HG03159 (cell line): ENCODE measurements around the gene BAG3.
"Not testable (repeated sequence)": the region's sequence is repeated elsewhere in the genome, so short reads cannot be mapped to it uniquely, and the experiment has no call there.

Source experiments
- ATAC-seq: cut with Tn5 transposase; IDR thresholded peaks from one replicate; pipeline ENCODE4 v1.9.1; 2021; ENCODE audit warnings: mild to moderate bottlenecking, moderate library complexity; ENCODE audit not compliant: unreplicated experiment

Gene BAG3

GRCh38 chr10:119650692-119651513 lies at the start of gene BAG3:
BAG3 (plus strand) TSS chr10:119651380; CDS start chr10:119651676, 296 bp downstream.
- peak; percentile 70 for ATAC-seq

GRCh38 chr10:119602241-119603095 lies 48.7 kb upstream of the BAG3 start:
- no peak for ATAC-seq

- ATAC-seq, result no peak
Measured at GRCh38 chr10:119604468-119604867, 46.7 kb upstream of the BAG3 start.

- ATAC-seq, result no peak
Measured at GRCh38 chr10:119608316-119609155, 42.6 kb upstream of the BAG3 start.

- ATAC-seq, result no peak
Measured at GRCh38 chr10:119609516-119609915, 41.7 kb upstream of the BAG3 start.

DNA sequence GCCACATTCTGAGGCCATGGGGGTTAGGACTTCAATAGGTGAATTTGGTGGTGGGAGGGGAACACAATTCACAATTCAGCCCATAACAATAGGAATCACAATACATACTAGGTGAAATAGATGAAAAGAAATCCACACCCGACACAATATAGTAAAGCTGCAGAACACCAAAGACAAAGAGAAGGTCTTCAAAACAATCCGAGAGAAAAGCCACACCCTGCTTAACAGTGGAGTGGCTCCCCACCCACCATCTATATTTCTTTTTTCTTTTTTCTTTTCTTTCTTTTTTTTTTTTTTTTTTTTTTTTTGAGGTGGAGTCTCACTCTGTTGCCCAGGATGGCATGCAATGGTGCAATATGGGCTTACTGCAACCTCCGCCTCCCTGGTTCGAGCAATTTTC lies 39.7 kb upstream of the BAG3 start:
- no peak for ATAC-seq

GRCh38 chr10:119613741-119614140 lies 37.4 kb upstream of the BAG3 start:
- ATAC-seq, result no peak

- ATAC-seq, result no peak
Measured at GRCh38 chr10:119614686-119615085, 36.5 kb upstream of the BAG3 start.

- no peak for ATAC-seq
Measured at GRCh38 chr10:119616882-119617570, 34.2 kb upstream of the BAG3 start.

DNA sequence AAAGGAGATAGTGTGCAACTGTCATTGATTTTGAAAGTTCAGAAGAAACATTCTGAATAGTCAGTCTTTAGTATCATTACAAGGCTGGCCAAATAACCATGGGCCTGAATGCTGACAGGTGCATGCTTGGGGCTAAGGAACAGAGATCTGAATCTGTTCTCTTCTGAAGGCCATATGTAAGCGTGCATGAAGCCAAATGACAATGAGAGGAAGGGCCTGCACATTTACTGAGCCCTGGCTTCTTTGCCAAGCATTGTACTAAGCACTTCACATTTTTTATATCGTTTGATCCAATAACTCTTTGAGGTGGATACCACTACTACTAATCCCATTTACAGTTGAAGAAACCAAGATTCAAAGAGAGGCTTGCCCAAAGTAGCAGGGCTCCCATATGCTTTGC lies 32.0 kb upstream of the BAG3 start:
- ATAC-seq, result no peak

DNA sequence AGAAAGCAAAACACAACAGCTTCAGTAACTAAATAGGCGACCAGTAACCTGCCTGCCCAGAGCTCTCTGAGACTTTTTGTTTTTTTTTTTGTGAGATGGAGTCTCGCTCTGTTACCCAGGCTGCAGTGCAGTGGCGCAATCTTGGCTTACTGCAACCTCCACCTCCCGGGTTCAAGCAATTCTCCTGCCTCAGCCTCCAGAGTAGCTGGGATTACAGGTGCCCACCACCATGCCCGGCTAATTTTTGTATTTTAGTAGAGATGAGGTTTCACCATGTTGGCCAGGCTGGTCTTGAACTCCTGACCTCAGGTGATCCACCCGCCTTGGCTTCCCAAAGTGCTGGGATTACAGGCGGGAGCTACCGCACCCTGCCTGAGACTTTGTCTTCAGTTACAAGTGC lies 31.4 kb upstream of the BAG3 start:
- not testable (repeated sequence) for ATAC-seq

- ATAC-seq, result no peak
Measured at GRCh38 chr10:119620241-119621077, 30.7 kb upstream of the BAG3 start.

GRCh38 chr10:119621078-119621384 lies 30.1 kb upstream of the BAG3 start:
- ATAC-seq, result no peak

GRCh38 chr10:119625570-119626280 lies 25.5 kb upstream of the BAG3 start:
- no peak for ATAC-seq

DNA sequence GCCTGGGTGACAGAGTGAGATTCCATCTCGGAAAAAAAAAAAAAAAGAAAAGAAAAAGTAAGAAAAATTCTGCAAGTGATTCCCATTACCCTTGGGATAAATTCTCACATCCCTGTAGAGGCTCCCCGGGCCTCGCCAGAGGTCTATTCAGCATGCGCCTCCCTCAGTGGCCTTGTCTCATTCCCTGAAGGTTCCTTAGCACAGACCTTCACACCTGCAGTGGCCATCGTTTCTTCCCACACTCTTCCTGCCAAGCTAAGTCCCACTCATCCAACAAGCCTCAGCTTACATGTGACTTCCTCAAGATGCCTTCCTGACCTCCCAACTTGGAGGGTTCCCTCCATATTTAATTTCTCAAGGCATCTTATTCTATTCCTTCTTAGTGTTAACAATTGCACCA lies 20.9 kb upstream of the BAG3 start:
- ATAC-seq, result no peak

- ATAC-seq, result no peak
Measured at GRCh38 chr10:119633538-119634218, 17.5 kb upstream of the BAG3 start.

GRCh38 chr10:119634219-119634544 lies 17.0 kb upstream of the BAG3 start:
- no peak for ATAC-seq

- ATAC-seq, result no peak
Measured at GRCh38 chr10:119637631-119638030, 13.5 kb upstream of the BAG3 start.

DNA sequence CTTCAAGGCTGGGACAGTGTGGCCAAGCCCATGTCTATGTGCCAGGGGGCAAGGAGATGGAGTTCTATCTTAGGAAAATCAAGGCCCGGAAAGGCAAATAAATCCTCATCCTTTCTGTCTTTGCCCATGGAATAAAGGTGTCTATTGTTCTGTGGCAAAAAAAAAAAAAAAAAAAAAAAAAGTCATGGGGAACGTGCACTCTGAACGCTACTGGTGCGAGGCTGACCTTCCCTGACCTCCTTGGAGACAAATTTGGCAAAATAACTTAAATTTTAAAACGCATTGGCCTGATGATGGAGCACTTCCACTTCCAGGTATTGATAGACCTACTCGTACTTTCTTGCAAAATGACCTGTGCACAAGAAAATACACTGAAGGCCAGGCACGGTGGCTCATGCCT lies 12.2 kb upstream of the BAG3 start:
- no peak for ATAC-seq
